Colonic mucosa (tissue), 4 donors: ENCODE results near the gene TMEM51. TPM values are rescaled to one million over a fixed set of nuclear protein-coding genes. Genes with fewer than 3 reads are reported as not detected.

Experiments used
- DNase-seq: peaks from one replicate; pipeline ENCODE4 v3.0.0-alpha.2; 2020
- H3K27ac ChIP-seq: fragments of 200-600 bp; one replicate; pipeline ENCODE4 v1.8.0; 2021
- H3K27me3 ChIP-seq: fragments of 200-600 bp; one replicate; pipeline ENCODE4 v1.8.0; 2021
- H3K36me3 ChIP-seq: fragments of 200-600 bp; one replicate; pipeline ENCODE4 v1.8.0; 2021
- H3K4me1 ChIP-seq: fragments of 200-600 bp; one replicate; pipeline ENCODE4 v1.8.0; 2021; ENCODE audit warnings: mild to moderate bottlenecking
- H3K4me3 ChIP-seq: fragments of 200-600 bp; one replicate; pipeline ENCODE4 v1.8.0; 2021
- H3K9ac ChIP-seq, 2 donors: one replicate each; pipeline ENCODE4 v1.7.0; 2013; ENCODE audit warnings: control low read depth in 2 of 2, low read depth in 2 of 2, low read length in 2 of 2
- H3K9me3 ChIP-seq: fragments of 200-600 bp; one replicate; pipeline ENCODE4 v1.8.0; 2021
- CTCF ChIP-seq: fragments of 200-600 bp; IDR thresholded peaks from one replicate; pipeline ENCODE4 v1.8.0; 2022; ENCODE audit warnings: antibody characterized with exemption, mild to moderate bottlenecking
- intact Hi-C: fragments of 100-400 bp; cut with DNase I; formaldehyde crosslinking; loops from one replicate; pipeline ENCODE4 v1.14.1; 2022
- total RNA-seq, 2 donors: library from RNA; stranded (reverse); fragmentation: NEBNext Ultra II Directional in 1 of 2; extraction: Animal tissue kit (Norgen Biotek cat#: 25700) in 1 of 2; gene quantifications; one replicate each; pipeline ENCODE4 v1.2.1, GENCODE V29; 2021
- donor health status: healthy.
- donor health status: DM: no; HTN: no; CAD: no.
- donor health status: DM: no; HTN: no; CAD: no.

TMEM51 gene
- 10 to 100 TPM; 21.3 to 28.6 TPM for total RNA-seq

- H3K9me3 ChIP-seq: no peaks in the 10 kb centered on the region
- no peaks in the 10 kb centered on the region for H3K27me3 ChIP-seq
- no peaks in the 10 kb centered on the region for H3K36me3 ChIP-seq
- peaks cover 17% of the 10 kb centered on the region for H3K4me1 ChIP-seq
- TF ChIP-seq CTCF: no peak
- DNase-seq: peak; percentile 86
- H3K27ac ChIP-seq: peak within 1 kb of the TSS; percentile 94
- intact Hi-C loops: loop anchor here (5.0 kb wide), 1 partner anchor 119 kb away; no protein-coding TSS in a partner anchor
- peak within 1 kb of the TSS; percentile 87 for H3K4me3 ChIP-seq
- peak within 1 kb of the TSS; percentile 85 to 91 for H3K9ac ChIP-seq
Observed at GRCh38 chr1:15153184-15153841, at the start of gene TMEM51. TMEM51 (plus strand) TSS chr1:15153747; CDS start chr1:15215088, 61,341 bp downstream.

- no peak overlapping the region for H3K9ac ChIP-seq
- H3K36me3 ChIP-seq: no peaks in the 10 kb centered on the region
- intact Hi-C loops: no loop called here
- no peaks in the 10 kb centered on the region for H3K4me1 ChIP-seq
- no peak overlapping the region for H3K4me3 ChIP-seq
- no peak for DNase-seq
- TF ChIP-seq CTCF: no peak
- no peaks in the 10 kb centered on the region for H3K9me3 ChIP-seq
- no peaks in the 10 kb centered on the region for H3K27me3 ChIP-seq
- no peak overlapping the region for H3K27ac ChIP-seq
Observed at GRCh38 chr1:15103906-15104305, 49.6 kb upstream of the TMEM51 start.

GRCh38 chr1:15104768-15105167 is 48.8 kb upstream of the TMEM51 start:
- H3K9ac ChIP-seq: no peak overlapping the region
- no peak for TF ChIP-seq CTCF
- no peaks in the 10 kb centered on the region for H3K27me3 ChIP-seq
- no peaks in the 10 kb centered on the region for H3K9me3 ChIP-seq
- intact Hi-C loops: no loop called here
- no peak overlapping the region for H3K27ac ChIP-seq
- H3K4me1 ChIP-seq: no peaks in the 10 kb centered on the region
- no peak for DNase-seq
- H3K36me3 ChIP-seq: no peaks in the 10 kb centered on the region
- no peak overlapping the region for H3K4me3 ChIP-seq

- H3K9ac ChIP-seq: no peak overlapping the region
- no peak for TF ChIP-seq CTCF
- no peak overlapping the region for H3K27ac ChIP-seq
- H3K4me1 ChIP-seq: no peaks in the 10 kb centered on the region
- H3K36me3 ChIP-seq: no peaks in the 10 kb centered on the region
- no peaks in the 10 kb centered on the region for H3K9me3 ChIP-seq
- no peaks in the 10 kb centered on the region for H3K27me3 ChIP-seq
- intact Hi-C loops: no loop called here
- DNase-seq: peak; percentile 46
- H3K4me3 ChIP-seq: no peak overlapping the region
Observed at GRCh38 chr1:15106608-15107007, 46.9 kb upstream of the TMEM51 start.

- intact Hi-C loops: no loop called here
- Histone ChIP-seq H3K4me3 (no peak overlapping the region), H3K4me1 (no peaks in the 10 kb centered on the region), H3K9ac (no peak overlapping the region), H3K27me3 (no peaks in the 10 kb centered on the region), H3K27ac (no peak overlapping the region), H3K36me3 (no peaks in the 10 kb centered on the region), H3K9me3 (no peaks in the 10 kb centered on the region)
- no peak for DNase-seq
- no peak for TF ChIP-seq CTCF
Observed at GRCh38 chr1:15107058-15107687, 46.4 kb upstream of the TMEM51 start.
